GM12878 (cell line): ENCODE data around the gene RBMS3.
"Not testable (repeated sequence)": the region's sequence is repeated elsewhere in the genome, so short reads cannot be mapped to it uniquely, and the experiment has no call there.

Experiments
- ATF7 ChIP-seq: fragments of 450-650 bp; IDR thresholded peaks from 2 replicates; pipeline ENCODE4 v1.6.1; 2016; ENCODE audit warnings: low read depth, mild to moderate bottlenecking
- CTCF ChIP-seq, 3 experiments: IDR thresholded peaks in 2 of 3; conservative IDR thresholded peaks in 1 of 3; 2 replicates each; pipeline ENCODE4 v1.5.1; 2011; ENCODE audit warnings: low read depth in 3 of 3, low read length in 3 of 3, mild to moderate bottlenecking in 3 of 3, control low read depth in 2 of 3, moderate library complexity in 2 of 3, inconsistent platforms in 1 of 3, mixed read lengths in 1 of 3; ENCODE audit not compliant: control insufficient read depth in 2 of 3, insufficient read depth in 1 of 3; ENCODE audit errors: extremely low read depth in 1 of 3
- EP300 ChIP-seq, 2 experiments: fragments of 150-350 bp in 1 of 2; IDR thresholded peaks; 2 replicates each; pipeline ENCODE4 v1.6.1; 2011 to 2012; ENCODE audit warnings: low read depth in 2 of 2, low read length in 2 of 2, borderline replicate concordance in 1 of 2, improper control_type of control experiment in 1 of 2, inconsistent platforms in 1 of 2; ENCODE audit not compliant: control insufficient read depth in 1 of 2
- EZH2 ChIP-seq: IDR thresholded peaks from 2 replicates; pipeline ENCODE4 v1.6.1; 2012; ENCODE audit warnings: low read depth, mild to moderate bottlenecking, control low read depth, inconsistent platforms, low read length, borderline replicate concordance; ENCODE audit not compliant: control insufficient read depth
- HCFC1 ChIP-seq: fragments of 150-350 bp; IDR thresholded peaks from 2 replicates; pipeline ENCODE4 v1.6.1; 2014; ENCODE audit warnings: low read length
- MTA3 ChIP-seq: IDR thresholded peaks from 2 replicates; pipeline ENCODE4 v1.6.1; 2012; ENCODE audit warnings: low read length, inconsistent platforms, borderline replicate concordance
- POLR2A ChIP-seq: IDR thresholded peaks from 2 replicates; pipeline ENCODE4 v1.6.1; 2011; ENCODE audit warnings: low read depth, mild to moderate bottlenecking, low read length
- RBBP5 ChIP-seq: fragments of 200-600 bp; sonication (generic); conservative IDR thresholded peaks from 2 replicates; pipeline ENCODE4 v1.6.1; 2016
- YBX1 ChIP-seq: fragments of 450-650 bp; IDR thresholded peaks from 2 replicates; pipeline ENCODE4 v1.6.1; 2016; ENCODE audit warnings: antibody characterized with exemption
- ZNF274 ChIP-seq: IDR thresholded peaks from one replicate; pipeline ENCODE4 v1.8.0; 2011; ENCODE audit not compliant: insufficient read length, insufficient read depth

DNA sequence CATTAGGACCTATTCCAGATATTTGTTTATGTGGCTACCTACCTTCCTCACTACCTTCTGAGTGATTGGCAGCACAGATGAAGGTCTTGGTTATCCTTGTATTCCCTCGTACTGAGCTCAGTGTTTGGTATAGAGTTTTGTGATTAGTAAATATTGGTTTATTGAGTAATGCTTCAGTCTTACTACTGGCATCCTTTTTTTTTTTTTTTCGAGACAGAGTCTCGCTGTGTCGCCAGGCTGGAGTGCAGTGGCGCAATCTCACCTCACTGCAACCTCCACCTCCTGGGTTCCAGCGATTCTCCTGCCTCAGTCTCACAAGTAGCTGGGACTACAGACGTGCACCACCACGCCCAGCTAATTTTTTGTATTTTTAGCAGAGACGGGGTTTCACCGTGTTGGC lies 45.7 kb downstream of the RBMS3 start:
- not testable (repeated sequence) for TF ChIP-seq HCFC1; POLR2A; ZNF274; CTCF (IDR thresholded peaks at IDR 0.05 in 2 of 3, conservative IDR thresholded peaks at IDR 0.05 in 1 of 3; ENCODE audit: control insufficient read depth in 2 of 3, extremely low read depth in 1 of 3, insufficient read depth in 1 of 3, low read depth in 3 of 3, low read length in 3 of 3); ATF7; YBX1; EP300 (IDR thresholded peaks at IDR 0.05; ENCODE audit: borderline replicate concordance in 1 of 2, control insufficient read depth in 1 of 2, low read depth in 2 of 2, low read length in 2 of 2); EZH2; MTA3; RBBP5
